Right lung (tissue), 10 donors: Measurements from ENCODE around the gene TIMM8B. TPM values are rescaled to one million over a fixed set of nuclear protein-coding genes. Genes with fewer than 3 reads are reported as not detected.

Experiments
- DNase-seq, 2 donors: peaks; one replicate each; pipeline ENCODE4 v3.0.0-alpha.2; 2013
- long read RNA-seq, 8 donors: transcript quantifications; one replicate each; lab custom pipeline, GENCODE V29; 2026
- polyA plus RNA-seq, 5 donors: library from polyadenylated mRNA; unstranded; fragments of 120-200 nt; gene quantifications; one replicate each; pipeline versions ENCODE4 v1.2.1 to v1.2.3, GENCODE V29; 2013; ENCODE audit warnings: inconsistent platforms in 1 of 5, low replicate concordance in 1 of 5; ENCODE audit not compliant: insufficient read length in 5 of 5, insufficient read depth in 1 of 5

Gene TIMM8B, protein sequence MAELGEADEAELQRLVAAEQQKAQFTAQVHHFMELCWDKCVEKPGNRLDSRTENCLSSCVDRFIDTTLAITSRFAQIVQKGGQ
- polyA plus RNA-seq, result 10 to 100 TPM; 56.4 to 74.3 (median 62.1) TPM
- long read RNA-seq, donor 1, transcript TIMM8B-203 (3 exons, 1,155 nt), result minor isoform, 12 of 204 reads
- long read RNA-seq, donor 1, transcript TIMM8B-201 (2 exons, 819 nt), result major isoform, 190 of 204 reads
- long read RNA-seq, donor 1, partial matches to known transcripts, result 0 of 204 reads
- long read RNA-seq, donor 1, other reads (novel, unspliced or antisense), result 0 of 204 reads
- long read RNA-seq, donor 2, transcript TIMM8B-201 (2 exons, 819 nt), result major isoform, 113 of 118 reads
- long read RNA-seq, donor 2, partial matches to known transcripts, result 0 of 118 reads
- long read RNA-seq, donor 2, other reads (novel, unspliced or antisense), result 0 of 118 reads
- long read RNA-seq, donor 3, transcript TIMM8B-201 (2 exons, 819 nt), result major isoform, 134 of 142 reads
- long read RNA-seq, donor 3, transcript TIMM8B-203 (3 exons, 1,155 nt), result minor isoform, 8 of 142 reads
- long read RNA-seq, donor 3, partial matches to known transcripts, result 0 of 142 reads
- long read RNA-seq, donor 3, other reads (novel, unspliced or antisense), result 0 of 142 reads
- long read RNA-seq, donor 4, transcript TIMM8B-201 (2 exons, 819 nt), result major isoform, 72 of 75 reads
- long read RNA-seq, donor 4, partial matches to known transcripts, result 0 of 75 reads
- long read RNA-seq, donor 4, other reads (novel, unspliced or antisense), result 0 of 75 reads
- long read RNA-seq, donor 5, transcript TIMM8B-203 (3 exons, 1,155 nt), result minor isoform, 10 of 279 reads
- long read RNA-seq, donor 5, transcript TIMM8B-201 (2 exons, 819 nt), result major isoform, 269 of 279 reads
- long read RNA-seq, donor 5, partial matches to known transcripts, result 0 of 279 reads
- long read RNA-seq, donor 5, other reads (novel, unspliced or antisense), result 0 of 279 reads
- long read RNA-seq, donor 6, transcript TIMM8B-201 (2 exons, 819 nt), result major isoform, 200 of 213 reads
- long read RNA-seq, donor 6, transcript TIMM8B-203 (3 exons, 1,155 nt), result minor isoform, 12 of 213 reads
- long read RNA-seq, donor 6, partial matches to known transcripts, result 0 of 213 reads
- long read RNA-seq, donor 6, other reads (novel, unspliced or antisense), result 0 of 213 reads
- long read RNA-seq, donor 7, transcript TIMM8B-201 (2 exons, 819 nt), result major isoform, 81 of 261 reads
- long read RNA-seq, donor 7, transcript TIMM8B-203 (3 exons, 1,155 nt), result minor isoform, 8 of 261 reads
- long read RNA-seq, donor 7, partial matches to known transcripts, result 161 of 261 reads
- long read RNA-seq, donor 7, other reads (novel, unspliced or antisense), result 11 of 261 reads
- long read RNA-seq, donor 8, transcript TIMM8B-201 (2 exons, 819 nt), result major isoform, 61 of 63 reads
- long read RNA-seq, donor 8, partial matches to known transcripts, result 0 of 63 reads
- long read RNA-seq, donor 8, other reads (novel, unspliced or antisense), result 0 of 63 reads

GRCh38 chr11:112086422-112087191, at the start of gene TIMM8B, which contains the start of gene SDHD:
TIMM8B (minus strand) TSS chr11:112086756; CDS start chr11:112086723, 33 bp downstream.
SDHD (plus strand) TSS chr11:112086873; CDS start chr11:112086908, 35 bp downstream.
- DNase-seq, result peak; percentile 94 to 96

DNA sequence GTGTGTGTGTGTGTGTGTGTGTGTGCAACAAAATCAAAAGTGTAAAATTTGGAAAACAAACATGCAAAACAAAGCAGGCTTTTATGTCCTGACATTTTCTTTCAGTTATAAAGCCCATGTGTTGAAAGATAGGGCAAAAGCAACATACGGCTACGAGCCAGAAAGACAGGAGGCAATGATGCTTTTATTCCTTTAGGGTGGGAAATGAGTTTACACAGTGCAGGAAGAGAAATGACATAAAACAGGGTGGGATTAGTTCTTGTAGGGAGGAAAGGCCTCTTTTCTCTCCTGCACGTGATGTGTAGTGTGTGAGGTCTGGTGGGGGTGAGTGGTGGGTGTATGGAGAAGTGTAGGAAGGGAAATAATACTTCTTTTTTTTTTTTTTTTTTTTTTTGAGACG, 47.9 kb upstream of the TIMM8B start:
- no peak for DNase-seq

DNA sequence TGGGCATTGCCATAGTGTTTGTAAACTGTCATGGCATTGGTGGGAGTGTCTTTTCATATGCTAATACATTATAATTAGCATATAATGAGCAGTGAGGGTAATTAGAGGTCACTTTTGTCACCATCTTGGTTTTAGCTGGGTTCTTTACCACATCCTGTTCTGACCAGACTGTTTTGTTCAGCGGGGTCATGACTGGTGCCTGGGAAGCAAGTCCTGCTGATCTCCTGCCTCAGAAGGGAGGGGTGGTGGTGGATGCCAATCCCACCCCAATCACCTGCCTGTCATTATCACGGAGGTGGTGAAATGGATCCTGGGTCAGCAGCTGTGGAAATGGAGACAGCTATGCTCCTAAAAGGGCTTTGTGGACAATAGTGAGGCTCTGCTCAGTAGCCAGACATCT, 46.2 kb upstream of the TIMM8B start:
- no peak for DNase-seq

DNA sequence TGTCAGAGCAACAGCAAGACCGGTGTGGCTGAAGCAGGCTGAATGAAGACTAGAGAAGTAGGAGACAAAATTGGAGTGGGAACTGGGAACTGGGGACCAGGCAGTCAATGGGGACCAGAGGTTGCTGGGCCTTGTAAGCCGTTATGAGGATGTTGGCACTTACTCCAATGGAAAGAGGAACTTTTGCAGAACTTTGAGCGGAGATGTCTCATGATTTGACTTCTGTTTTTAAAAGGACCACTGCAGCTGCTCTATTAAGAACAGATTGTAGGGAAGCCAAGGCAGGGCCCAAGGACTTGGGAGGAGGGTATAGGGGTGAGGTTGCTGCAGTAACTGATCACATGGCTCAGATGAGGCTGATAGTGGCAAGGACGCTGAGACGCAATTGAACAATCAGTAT, 43.1 kb upstream of the TIMM8B start:
- DNase-seq, result no peak

- DNase-seq, result no peak
These were observed 42.0 kb upstream of the TIMM8B start for GRCh38 chr11:112128483-112129121.

GRCh38 chr11:112127056-112127455, 40.5 kb upstream of the TIMM8B start:
- DNase-seq, result no peak

DNA sequence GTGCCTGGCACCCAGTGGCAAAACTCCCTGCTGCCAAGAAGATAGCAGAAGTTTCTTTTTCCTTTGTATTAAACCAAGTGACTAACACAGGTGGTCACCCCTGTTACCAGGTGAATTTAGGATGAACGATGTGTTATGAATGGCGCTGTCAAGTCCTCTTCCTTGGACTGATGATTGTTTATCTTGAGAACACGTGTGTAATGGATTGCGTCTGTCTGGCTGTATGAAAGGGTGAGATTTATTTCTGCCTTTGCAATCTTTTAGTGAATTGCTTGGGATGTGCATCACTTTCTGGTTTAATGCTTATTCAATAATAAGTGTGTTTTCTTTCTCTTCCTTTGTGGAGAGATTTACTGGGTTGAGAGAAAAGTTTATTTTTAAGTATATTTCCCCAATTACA, 36.6 kb upstream of the TIMM8B start:
- DNase-seq, result no peak

DNA sequence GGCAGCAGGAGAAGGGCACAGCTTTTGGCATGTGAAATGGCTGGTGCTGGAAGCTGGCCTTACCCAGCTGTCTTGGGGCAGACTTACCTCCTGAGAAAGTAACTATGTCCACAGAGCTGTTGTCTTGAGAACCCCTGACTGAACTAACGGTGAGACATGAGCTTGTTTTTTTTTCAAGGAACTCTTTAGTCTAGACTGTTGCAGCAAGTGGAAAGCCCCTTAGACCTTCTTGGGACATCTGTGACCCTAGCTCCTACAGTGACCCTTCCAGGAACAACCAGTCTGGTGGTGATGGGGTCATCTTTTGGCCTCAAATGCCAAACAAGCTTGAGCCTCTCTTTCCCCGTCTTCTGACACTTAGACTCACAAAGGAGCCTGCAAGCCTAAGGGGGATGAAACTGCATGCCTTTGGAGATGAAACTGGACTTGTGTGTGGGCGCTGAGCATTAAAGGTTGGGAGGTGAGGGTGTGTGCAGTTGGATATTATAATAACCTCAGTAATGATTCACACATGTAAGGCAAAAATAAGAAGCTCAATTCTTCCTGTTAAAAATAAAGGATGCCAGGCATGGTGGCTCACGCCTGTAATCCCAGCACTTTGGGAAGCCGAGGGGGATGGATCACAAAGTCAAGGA, 35.5 kb upstream of the TIMM8B start:
- DNase-seq, result no peak

- DNase-seq, result no peak
These were observed 31.6 kb upstream of the TIMM8B start for GRCh38 chr11:112118176-112118575.

- DNase-seq, result no peak
These were observed 28.8 kb upstream of the TIMM8B start for GRCh38 chr11:112115386-112115785.

GRCh38 chr11:112114460-112114859, 27.9 kb upstream of the TIMM8B start:
- DNase-seq, result no peak

- DNase-seq, result peak in 1 of 2 donors; percentile 27
These were observed 27.2 kb upstream of the TIMM8B start for GRCh38 chr11:112113539-112114457.

- no peak for DNase-seq
These were observed 19.5 kb upstream of the TIMM8B start for GRCh38 chr11:112106070-112106469.

- DNase-seq, result no peak
These were observed 16.9 kb upstream of the TIMM8B start for GRCh38 chr11:112103446-112103845.

GRCh38 chr11:112100462-112100861, 13.9 kb upstream of the TIMM8B start:
- no peak for DNase-seq

- DNase-seq, result no peak
These were observed 11.4 kb upstream of the TIMM8B start for GRCh38 chr11:112097734-112098528.

DNA sequence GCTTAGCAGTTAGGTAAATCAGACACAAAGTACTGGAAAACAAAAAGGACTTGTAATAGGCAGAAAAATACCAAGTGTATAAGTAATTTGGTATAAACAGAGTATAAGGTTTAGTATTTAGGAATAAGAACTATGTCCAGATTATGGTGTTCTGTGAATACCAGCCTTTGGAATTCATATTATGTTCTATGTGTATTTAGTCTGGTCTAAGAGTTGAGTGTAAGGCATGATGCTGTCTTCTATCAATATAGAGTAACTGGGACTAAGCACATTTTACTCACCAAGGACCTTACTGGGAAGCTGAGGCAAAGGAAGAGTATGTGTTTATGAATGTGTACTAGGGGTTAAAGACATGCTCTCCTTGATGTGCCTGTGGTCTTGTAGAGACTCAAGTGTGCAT, 9.6 kb upstream of the TIMM8B start:
- no peak for DNase-seq
